BE2C (cell line): ENCODE results near the gene INPP5A.

Experiments used
- DNase-seq: peaks from one replicate; pipeline ENCODE4 v3.0.0-alpha.2; 2020
- H3K27me3 ChIP-seq: fragments of 250-450 bp; sonication (Bioruptor Pico); 2 replicates; pipeline ENCODE4 v1.5.1; 2020; ENCODE audit warnings: mild to moderate bottlenecking
- H3K36me3 ChIP-seq: fragments of 250-450 bp; sonication (Bioruptor Pico); 2 replicates; pipeline ENCODE4 v1.5.1; 2020; ENCODE audit warnings: mild to moderate bottlenecking
- H3K4me1 ChIP-seq: fragments of 250-450 bp; sonication (Bioruptor Pico); 2 replicates; pipeline ENCODE4 v1.5.1; 2020
- H3K4me3 ChIP-seq: 2 replicates; pipeline ENCODE4 v1.5.1; 2011; ENCODE audit warnings: low read depth, low read length
- H3K9me3 ChIP-seq: fragments of 250-450 bp; sonication (Bioruptor Pico); 2 replicates; pipeline ENCODE4 v1.5.1; 2020
- TF ChIP-seq, protein P1 (sequence below): IDR thresholded peaks from 2 replicates; pipeline ENCODE4 v1.5.1; 2012; ENCODE audit warnings: mild to moderate bottlenecking, low read depth, low read length

Gene INPP5A

GRCh38 chr10:132684164-132684891 lies 146.7 kb downstream of the INPP5A start:
- no peak for DNase-seq
- Histone ChIP-seq H3K9me3 (no peaks in the 10 kb centered on the region), H3K27me3 (no peaks in the 10 kb centered on the region), H3K4me3 (no peak overlapping the region), H3K36me3 (no peaks in the 10 kb centered on the region), H3K4me1 (no peaks in the 10 kb centered on the region)
- TF ChIP-seq, protein P1, sequence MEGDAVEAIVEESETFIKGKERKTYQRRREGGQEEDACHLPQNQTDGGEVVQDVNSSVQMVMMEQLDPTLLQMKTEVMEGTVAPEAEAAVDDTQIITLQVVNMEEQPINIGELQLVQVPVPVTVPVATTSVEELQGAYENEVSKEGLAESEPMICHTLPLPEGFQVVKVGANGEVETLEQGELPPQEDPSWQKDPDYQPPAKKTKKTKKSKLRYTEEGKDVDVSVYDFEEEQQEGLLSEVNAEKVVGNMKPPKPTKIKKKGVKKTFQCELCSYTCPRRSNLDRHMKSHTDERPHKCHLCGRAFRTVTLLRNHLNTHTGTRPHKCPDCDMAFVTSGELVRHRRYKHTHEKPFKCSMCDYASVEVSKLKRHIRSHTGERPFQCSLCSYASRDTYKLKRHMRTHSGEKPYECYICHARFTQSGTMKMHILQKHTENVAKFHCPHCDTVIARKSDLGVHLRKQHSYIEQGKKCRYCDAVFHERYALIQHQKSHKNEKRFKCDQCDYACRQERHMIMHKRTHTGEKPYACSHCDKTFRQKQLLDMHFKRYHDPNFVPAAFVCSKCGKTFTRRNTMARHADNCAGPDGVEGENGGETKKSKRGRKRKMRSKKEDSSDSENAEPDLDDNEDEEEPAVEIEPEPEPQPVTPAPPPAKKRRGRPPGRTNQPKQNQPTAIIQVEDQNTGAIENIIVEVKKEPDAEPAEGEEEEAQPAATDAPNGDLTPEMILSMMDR = no peak

GRCh38 chr10:132685101-132685891 lies 147.7 kb downstream of the INPP5A start:
- TF ChIP-seq, protein P1 = no peak
- Histone ChIP-seq H3K36me3 (no peaks in the 10 kb centered on the region), H3K27me3 (no peaks in the 10 kb centered on the region), H3K4me3 (no peak overlapping the region), H3K4me1 (no peaks in the 10 kb centered on the region), H3K9me3 (no peaks in the 10 kb centered on the region)
- DNase-seq = no peak

DNA sequence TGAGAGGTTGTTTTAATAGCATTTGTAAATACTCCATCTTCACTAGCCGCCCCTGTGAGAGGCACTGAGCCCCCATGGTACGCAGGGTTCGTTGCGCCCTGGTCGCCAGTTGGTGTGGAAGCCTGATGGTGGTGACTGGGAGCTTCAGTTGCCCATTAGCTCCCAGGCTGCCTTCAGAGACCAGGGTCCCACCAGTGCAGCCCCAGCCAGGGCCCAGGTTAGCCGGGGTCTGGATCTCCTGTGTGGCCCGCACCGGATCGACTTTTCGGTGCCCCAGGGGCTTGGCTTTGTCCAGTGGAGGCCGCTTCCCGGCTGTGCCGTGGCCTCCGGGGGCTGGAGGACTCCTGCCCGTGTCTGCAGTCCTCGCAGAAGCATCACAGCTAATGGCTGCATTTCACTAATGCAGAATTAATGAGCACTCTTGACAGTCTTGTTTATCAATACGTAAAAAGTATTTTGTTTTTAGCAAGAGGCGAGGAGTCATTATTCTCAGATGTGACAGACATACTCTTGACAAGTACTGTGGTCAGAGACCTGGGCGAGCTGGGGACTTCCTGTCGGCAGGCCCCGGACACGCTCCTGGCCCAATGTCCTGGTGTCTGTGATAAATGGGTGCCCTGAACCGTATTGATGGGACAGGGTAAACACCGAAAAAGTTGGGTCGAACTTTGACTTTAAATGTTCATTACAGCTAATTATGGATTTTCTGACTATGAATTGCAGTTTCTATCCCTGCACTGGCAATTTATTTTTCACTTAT lies 148.5 kb downstream of the INPP5A start:
- Histone ChIP-seq H3K4me3 (no peak overlapping the region), H3K27me3 (no peaks in the 10 kb centered on the region), H3K36me3 (no peaks in the 10 kb centered on the region), H3K4me1 (no peaks in the 10 kb centered on the region), H3K9me3 (no peaks in the 10 kb centered on the region)
- TF ChIP-seq, protein P1 = no peak
- DNase-seq = no peak

DNA sequence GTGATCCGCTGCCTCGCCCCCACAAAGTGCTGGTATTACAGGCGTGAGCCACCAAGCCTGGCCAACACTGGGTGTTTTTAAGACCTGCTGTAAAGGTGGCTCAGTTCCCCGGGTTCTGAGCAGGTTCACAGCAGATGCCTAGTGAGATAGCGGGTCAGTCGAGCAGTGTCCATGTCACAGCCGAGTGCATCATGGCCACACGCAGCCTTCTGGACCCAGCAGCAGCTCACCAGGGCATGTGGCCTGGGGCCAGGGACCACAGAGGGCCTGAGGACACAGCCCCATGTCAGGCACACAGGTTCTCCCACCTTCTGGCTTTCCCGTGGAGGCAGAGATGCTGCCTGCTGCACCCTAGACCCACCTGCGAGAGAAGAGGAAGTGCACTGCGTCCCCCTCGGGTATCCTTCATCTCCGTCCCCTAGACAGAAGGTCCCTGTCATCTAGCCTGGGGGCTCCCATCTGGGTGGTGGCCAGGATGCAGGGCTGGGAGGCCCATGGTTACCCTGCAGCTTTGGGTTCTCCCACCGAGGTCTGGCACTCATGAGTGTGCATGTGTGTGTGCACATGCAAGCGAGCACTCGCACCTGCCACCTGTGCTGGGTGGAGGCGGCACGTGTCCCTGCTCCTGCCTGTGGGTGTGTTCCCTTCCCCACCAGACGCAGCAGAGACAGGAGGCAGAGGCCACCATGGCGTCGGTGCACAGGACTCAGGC lies 149.8 kb downstream of the INPP5A start:
- TF ChIP-seq, protein P1 = no peak
- H3K4me1 ChIP-seq = no peaks in the 10 kb centered on the region

GRCh38 chr10:132687893-132688579 lies 150.4 kb downstream of the INPP5A start:
- no peak for DNase-seq
- Histone ChIP-seq H3K4me1 (no peaks in the 10 kb centered on the region), H3K36me3 (no peaks in the 10 kb centered on the region), H3K9me3 (no peaks in the 10 kb centered on the region), H3K27me3 (no peaks in the 10 kb centered on the region), H3K4me3 (no peak overlapping the region)
- TF ChIP-seq, protein P1 = no peak

More for the DNA sequence above, 149.8 kb downstream of the INPP5A start:
- no peak for DNase-seq
- Histone ChIP-seq H3K4me3 (no peak overlapping the region), H3K36me3 (no peaks in the 10 kb centered on the region), H3K27me3 (no peaks in the 10 kb centered on the region), H3K9me3 (no peaks in the 10 kb centered on the region)
